Ovary (tissue), 3 donors: ENCODE results near the gene DMRTB1.
"Not testable (repeated sequence)": the region's sequence is repeated elsewhere in the genome, so short reads cannot be mapped to it uniquely, and the experiment has no call there.

Experiments
- CTCF ChIP-seq, 3 donors: fragments of 450-650 bp in 2 of 3; fragments of 200-600 bp in 1 of 3; IDR thresholded peaks; one replicate each; pipeline versions ENCODE4 v1.5.1 to v1.8.0; 2016 to 2022; ENCODE audit warnings: antibody characterized with exemption in 3 of 3, mild to moderate bottlenecking in 1 of 3
- EP300 ChIP-seq: sonication (generic); formaldehyde crosslinking; IDR thresholded peaks from one replicate; pipeline ENCODE4 v1.6.1; 2017; ENCODE audit warnings: antibody characterized with exemption
- POLR2A ChIP-seq: fragments of 450-650 bp; IDR thresholded peaks from one replicate; pipeline ENCODE4 v1.6.1; 2017; ENCODE audit warnings: antibody characterized with exemption, mild to moderate bottlenecking, moderate library complexity
- donor health status: DM: no; HTN: no; CAD: no.

GRCh38 chr1:53434405-53435007, 24.7 kb upstream of the DMRTB1 start:
- TF ChIP-seq POLR2A; EP300; CTCF (IDR thresholded peaks at IDR 0.05): not testable (repeated sequence)
